ENCODE data around the gene ABCA8.
"Not testable (repeated sequence)": the region's sequence is repeated elsewhere in the genome, so short reads cannot be mapped to it uniquely, and the experiment has no call there.

ABCA8 gene, protein sequence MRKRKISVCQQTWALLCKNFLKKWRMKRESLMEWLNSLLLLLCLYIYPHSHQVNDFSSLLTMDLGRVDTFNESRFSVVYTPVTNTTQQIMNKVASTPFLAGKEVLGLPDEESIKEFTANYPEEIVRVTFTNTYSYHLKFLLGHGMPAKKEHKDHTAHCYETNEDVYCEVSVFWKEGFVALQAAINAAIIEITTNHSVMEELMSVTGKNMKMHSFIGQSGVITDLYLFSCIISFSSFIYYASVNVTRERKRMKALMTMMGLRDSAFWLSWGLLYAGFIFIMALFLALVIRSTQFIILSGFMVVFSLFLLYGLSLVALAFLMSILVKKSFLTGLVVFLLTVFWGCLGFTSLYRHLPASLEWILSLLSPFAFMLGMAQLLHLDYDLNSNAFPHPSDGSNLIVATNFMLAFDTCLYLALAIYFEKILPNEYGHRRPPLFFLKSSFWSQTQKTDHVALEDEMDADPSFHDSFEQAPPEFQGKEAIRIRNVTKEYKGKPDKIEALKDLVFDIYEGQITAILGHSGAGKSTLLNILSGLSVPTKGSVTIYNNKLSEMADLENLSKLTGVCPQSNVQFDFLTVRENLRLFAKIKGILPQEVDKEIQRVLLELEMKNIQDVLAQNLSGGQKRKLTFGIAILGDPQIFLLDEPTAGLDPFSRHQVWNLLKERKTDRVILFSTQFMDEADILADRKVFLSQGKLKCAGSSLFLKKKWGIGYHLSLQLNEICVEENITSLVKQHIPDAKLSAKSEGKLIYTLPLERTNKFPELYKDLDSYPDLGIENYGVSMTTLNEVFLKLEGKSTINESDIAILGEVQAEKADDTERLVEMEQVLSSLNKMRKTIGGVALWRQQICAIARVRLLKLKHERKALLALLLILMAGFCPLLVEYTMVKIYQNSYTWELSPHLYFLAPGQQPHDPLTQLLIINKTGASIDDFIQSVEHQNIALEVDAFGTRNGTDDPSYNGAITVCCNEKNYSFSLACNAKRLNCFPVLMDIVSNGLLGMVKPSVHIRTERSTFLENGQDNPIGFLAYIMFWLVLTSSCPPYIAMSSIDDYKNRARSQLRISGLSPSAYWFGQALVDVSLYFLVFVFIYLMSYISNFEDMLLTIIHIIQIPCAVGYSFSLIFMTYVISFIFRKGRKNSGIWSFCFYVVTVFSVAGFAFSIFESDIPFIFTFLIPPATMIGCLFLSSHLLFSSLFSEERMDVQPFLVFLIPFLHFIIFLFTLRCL (N-terminal part only)

DNA sequence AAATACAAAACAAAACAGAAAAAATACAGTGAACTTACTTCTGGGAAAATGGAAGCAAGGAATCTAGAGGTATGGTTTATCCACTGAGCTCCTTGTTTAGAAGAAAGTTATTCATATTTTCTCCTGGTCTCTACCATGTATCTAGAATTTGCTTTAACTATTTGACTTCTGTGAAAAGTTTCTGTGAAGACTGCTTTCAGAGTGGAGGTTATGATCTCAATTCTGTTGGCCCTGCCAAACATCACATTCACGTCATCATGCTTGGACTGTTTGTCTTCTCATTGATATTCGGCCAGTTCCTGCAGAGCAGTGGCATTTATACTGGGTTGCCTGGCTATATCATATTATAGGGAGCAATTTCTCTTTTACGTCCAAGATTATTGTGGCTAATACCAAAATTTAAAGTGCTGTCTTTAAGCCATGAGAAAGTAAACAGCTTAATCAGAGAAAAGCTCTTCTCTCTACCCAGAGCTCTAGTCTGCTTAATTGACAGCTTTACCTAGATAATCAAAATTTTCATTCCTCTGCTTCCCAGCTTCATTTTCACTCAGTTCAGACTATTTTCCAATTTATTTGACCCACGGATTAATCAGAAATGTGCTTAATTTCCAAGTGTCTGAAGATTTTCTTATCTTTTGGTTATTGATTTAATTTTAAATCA lies at the start of gene ABCA8:
Gene ABCA8 (minus strand): TSS at position 212 of the 661 bp plus-strand sequence. CDS start 13,358 bp downstream, outside the sequence.
- DNase-seq (ENCODE audit: low read depth in 2 of 3, low spot score in 2 of 3): no peak

DNA sequence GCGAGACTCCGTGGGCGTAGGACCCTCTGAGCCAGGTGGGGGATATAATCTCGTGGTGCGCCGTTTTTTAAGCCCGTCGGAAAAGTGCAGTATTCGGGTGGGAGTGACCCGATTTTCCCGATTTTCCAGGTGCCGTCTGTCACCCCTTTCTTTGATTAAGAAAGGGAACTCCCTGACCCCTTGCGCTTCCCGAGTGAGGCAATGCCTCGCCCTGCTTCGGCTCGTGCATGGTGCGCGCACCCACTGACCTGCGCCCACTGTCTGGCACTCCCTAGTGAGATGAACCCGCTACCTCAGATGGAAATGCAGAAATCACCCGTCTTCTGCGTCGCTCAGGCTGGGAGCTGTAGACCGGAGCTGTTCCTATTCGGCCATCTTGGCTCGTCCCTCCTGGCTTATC lies 49.6 kb upstream of the ABCA8 start:
- not testable (repeated sequence) for DNase-seq (ENCODE audit: low read depth in 2 of 3, low spot score in 2 of 3)

DNA sequence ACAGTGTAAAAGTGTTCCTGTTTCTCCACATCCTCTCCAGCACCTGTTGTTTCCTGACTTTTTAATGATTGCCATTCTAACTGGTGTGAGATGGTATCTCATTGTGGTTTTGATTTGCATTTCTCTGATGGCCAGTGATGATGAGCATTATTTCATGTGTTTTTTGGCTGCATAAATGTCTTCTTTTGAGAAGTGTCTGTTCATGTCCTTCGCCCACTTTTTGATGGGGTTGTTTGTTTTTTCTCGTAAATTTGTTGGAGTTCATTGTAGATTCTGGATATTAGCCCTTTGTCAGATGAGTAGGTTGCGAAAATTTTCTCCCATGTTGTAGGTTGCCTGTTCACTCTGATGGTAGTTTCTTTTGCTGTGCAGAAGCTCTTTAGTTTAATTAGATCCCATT lies 44.6 kb upstream of the ABCA8 start:
- not testable (repeated sequence) for DNase-seq (ENCODE audit: low read depth in 2 of 3, low spot score in 2 of 3)

DNA sequence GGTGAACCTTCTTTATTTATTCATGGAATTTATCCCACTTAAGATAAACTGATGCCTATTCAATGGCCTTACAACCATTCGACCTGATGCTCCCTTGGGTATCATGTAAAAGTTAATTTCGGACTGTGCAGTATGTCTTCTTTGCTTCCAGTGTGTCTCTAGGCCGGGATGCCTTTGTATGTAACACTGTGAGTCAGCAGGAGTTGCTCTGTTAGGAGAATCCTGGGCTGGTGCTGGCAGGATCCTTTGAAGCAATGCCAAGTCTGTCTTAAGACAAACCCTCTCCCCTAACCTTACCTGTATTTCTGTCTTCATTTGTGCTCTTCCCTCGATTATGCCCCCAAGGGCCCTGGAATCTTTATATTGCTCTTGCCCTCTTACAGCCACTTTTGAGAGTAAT lies 37.9 kb upstream of the ABCA8 start:
- DNase-seq (ENCODE audit: low read depth in 2 of 3, low spot score in 2 of 3): no peak

DNA sequence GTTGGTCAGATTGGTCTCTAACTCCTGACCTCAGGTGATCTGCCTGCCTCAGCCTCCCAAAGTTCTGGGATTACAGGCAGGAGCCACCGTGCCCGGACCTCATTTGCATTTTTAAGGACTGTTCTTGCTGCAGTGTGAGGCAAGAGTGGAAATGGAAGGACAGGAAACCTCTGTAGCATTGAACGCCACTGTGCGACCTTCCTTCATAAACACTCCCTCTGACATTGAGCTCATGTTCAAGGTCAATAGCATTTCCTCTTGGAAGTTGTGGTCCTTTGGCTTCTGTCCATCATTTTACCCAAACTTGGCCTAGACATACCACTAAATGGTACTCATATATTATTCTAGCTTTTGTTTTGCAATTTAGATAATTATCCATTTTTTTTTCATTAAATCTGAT lies 32.8 kb upstream of the ABCA8 start:
- no peak for DNase-seq (ENCODE audit: low read depth in 2 of 3, low spot score in 2 of 3)

DNA sequence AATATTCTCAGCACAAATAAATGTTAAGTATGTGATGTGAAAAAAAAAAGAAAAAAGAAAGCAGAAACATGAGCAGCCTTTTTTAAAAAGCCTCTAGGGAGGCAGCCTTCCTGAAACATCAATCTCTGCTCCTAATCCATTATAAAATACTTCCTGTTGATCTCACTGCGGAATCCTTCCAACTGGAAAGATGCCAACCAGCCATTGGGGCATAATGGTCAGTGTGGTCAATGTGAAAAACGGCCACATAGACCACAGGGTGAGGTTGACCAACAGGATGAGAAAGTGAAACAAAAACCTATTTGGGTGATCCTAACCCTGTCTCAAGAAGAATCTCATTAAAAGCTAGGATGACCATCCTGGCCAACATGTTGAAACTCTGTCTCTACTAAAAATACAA lies 26.1 kb upstream of the ABCA8 start:
- DNase-seq (ENCODE audit: low read depth in 2 of 3, low spot score in 2 of 3): no peak

DNA sequence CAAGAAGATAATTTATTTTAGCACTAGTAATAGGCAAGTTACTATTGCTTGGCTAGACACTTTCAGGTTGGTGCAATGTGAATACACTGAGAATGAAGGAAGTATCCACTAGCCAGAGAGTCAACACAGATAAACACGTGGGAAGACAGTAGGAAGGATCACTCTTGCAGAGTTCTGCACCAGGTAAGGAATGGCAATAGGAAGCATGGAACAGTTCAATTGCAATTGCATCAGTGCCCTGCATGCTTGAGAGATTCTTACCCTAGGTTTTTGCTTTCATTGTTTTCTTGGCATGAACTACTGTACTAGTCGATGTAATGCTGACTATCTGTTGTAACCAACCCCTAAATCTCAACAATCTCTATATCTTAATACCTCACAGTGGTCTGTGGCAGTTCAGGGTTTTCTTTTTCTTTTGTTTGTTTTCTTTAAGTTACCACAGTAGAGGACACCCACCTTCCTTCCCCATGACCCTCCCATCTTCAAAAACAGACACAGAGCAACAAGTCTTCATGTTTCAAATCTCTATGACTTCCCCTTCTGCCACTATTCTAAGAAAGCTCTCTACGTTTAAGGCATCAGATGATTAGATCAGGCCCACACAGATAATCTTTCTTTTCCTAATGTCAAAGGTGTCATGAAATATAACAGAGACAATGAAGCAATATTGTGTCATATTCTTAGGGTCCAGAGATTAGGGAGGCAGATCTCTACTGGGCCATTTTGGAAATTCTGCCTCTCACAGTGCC lies 18.1 kb upstream of the ABCA8 start:
- DNase-seq (ENCODE audit: low read depth in 2 of 3, low spot score in 2 of 3): no peak

DNA sequence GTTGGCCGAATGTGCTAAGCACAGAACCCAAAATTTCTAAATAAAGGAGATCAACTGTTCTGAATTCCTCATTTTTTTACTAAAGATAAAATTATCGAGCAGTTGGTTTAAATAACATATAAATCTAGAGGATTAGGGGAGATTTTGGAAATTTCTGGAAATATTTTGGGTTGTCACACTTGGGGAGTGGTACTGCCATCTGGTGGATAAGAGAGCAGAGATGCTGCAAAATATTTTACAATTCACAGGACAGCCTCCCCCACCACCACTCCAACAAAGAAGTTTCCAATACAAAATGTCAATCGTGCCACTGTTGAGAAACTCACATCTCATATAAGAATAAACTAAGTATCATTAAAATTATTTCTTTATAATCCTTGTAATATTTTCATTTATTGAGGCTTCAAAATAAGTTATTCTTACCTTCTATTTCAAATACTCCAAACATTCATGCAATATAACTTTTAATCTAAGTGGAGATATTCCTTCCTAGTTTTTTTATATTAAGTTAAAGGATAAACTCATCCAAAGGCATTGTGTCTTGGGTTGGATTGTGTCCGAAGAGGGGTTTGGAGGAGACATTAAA lies 17.0 kb upstream of the ABCA8 start:
- no peak for DNase-seq (ENCODE audit: low read depth in 2 of 3, low spot score in 2 of 3)

DNA sequence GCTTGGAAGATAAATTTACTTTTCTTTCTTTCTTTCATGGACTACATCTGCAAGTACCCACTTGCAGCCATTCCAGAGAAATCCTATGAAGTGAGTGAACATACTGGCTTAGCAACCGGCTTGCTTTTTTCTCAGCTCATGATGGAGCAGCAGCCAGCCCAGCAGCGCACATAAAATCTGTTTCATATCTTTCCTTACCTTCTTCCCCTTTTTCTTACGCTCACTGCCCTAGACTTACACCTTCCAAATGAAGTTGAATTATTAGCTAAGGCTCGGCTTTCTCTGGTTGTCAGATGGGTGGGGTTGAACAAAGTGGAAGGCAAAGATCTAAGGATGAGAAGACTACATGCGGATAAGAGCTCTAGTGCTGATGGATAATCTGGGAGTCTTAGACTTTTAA lies 13.9 kb upstream of the ABCA8 start:
- DNase-seq (ENCODE audit: low read depth in 2 of 3, low spot score in 2 of 3): no peak

DNA sequence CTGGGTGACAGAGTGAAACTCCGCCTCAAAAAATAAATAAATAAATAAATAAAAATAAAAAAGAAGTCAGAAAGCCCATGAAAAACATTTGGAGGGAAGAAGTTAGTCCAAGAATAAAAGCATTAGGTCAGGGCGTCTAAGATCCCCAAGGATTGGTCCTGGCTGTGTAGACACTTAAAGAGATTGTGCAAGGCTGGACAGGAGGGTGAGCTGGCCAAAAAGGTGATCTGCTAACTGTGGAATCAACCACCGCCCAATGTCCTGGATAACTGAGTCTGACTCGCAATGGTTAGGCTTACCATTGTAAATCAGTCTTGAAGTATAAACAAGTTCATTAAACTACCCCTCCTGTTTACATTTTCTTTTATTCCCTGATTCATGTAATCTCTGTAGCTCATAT lies 8.8 kb upstream of the ABCA8 start:
- DNase-seq (ENCODE audit: low read depth in 2 of 3, low spot score in 2 of 3): no peak

DNA sequence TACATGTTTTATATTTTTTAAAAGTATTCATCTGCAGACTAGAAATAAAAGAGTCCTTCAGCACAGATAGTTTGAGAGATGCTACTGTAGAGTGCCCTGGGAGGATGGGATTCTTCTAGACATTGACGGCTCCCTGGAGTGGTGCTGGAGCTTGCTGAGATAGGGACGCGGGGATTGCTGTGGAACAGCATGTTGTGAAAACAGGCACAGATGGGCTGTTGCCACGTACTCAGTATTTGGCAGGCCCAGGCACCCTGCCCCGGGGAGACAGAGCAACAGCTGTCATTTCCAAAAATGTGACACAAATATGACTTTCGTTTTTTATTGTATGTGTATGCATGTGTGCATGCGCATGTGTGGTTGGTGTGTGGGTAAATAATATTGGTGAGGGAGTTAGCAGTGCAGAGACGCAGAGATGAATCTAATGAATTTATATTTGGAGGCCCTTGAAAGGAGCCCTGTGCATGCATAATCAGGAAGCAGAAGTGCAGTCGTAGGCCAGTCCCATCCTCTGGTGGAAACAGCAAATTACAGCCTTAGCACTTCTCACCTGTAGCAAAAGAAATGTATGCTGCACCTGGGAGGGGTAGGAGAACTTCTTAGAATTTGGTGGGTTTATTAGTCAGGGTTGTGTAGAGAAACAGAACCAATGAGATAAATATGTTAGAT lies 6.2 kb upstream of the ABCA8 start:
- DNase-seq (ENCODE audit: low read depth in 2 of 3, low spot score in 2 of 3): no peak

DNA sequence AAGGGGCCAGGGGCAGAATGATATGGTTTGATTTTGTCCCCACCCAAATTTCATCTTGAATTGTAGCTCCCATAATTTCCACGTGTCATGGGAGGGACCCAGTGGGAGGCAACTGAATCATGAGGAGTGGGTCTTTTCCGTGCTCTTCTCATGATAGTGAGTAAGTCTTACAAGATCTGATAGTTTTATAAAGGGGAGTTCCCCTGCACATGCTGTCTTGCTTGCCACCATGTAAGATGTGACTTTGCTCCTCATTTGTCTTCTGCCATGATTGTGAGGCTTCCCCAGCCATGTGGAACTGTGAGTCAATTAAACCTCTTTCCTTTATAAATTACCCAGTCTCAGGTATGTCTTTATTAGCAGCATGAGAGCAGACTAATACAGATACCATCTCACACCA lies 3.9 kb upstream of the ABCA8 start:
- not testable (repeated sequence) for DNase-seq (ENCODE audit: low read depth in 2 of 3, low spot score in 2 of 3)

DNA sequence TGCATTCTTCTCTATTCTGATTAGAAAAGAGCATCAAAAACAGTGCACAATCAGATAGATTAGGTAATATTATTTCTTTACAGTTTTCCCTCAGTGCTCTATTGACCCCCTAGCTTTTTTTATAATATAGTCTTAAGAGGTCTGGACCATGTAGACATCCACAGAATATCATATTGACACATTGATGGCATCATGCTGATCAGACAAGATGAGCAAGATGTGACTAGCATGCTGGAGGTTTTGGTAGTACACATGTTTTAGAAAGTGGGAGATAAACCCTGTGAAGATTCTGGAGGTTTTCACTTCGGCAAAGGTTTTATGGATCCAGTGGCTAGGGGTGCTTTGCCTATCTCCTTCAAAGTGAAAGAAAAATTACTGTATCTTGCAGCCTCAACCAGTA lies 2.8 kb upstream of the ABCA8 start:
- no peak for DNase-seq (ENCODE audit: low read depth in 2 of 3, low spot score in 2 of 3)

DNA sequence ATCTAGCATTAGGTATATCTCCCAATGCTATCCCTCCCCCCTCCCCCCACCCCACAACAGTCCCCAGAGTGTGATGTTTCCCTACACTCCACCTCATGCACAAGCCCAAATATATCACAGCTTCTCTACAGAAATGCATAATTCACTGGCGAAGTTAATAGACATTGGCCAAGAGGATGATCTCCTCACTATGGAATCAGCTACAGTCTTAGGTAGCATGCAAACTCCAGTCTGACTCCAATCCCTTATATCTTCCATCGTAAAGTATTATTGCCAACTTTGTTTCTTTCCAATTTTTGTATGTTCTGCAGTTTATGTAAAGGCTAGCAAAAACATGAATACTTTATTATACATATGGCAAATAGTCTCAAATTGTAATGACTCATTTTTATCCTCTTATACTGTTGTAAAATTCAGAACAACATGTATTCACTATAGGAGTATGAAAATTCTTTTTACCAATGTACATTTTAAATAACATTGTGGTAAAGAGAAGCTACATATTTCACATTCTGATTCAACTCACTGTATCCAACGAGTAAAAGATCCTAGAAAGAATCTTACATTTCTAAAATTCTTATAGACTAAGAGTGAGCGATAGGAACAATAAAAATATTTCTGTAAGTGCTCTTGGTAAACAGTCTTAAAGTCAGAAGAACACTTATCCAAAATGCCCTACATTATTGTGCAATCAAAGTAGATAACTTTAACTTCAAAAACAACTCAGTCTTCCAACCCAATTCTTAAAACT lies 871 bp downstream of the ABCA8 start:
- DNase-seq (ENCODE audit: low read depth in 2 of 3, low spot score in 2 of 3): no peak

DNA sequence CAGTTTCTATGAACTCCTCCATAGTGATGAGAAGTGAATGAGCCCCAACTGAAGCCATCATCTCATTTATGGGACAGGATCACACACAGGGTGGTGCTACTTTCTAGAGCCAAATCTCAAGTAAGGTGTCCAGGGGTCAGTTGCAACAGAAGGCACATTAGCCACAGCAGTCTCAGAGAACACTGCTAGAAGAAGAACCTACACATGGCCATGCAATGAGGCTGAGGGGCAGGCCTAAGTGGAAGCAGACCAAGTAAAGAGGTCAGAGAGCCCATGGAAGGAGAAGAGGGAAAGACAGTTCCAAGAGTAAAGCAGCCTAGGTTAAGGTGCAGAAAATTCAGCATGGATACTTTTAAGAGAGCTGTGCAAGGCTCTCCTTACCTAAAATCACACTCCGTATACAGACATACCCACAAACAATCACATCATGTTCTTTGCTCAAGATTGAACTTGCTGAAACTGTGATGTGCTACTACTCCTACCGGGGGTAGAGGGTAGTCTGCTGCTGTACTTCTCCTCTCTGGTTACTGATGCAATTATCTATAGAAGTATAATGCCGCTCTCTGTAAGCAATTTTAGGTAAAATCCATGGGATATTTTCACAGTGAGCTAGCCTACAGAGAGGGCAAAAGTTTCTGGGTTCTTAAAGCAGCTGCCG lies 1.7 kb downstream of the ABCA8 start:
- no peak for DNase-seq (ENCODE audit: low read depth in 2 of 3, low spot score in 2 of 3)

DNA sequence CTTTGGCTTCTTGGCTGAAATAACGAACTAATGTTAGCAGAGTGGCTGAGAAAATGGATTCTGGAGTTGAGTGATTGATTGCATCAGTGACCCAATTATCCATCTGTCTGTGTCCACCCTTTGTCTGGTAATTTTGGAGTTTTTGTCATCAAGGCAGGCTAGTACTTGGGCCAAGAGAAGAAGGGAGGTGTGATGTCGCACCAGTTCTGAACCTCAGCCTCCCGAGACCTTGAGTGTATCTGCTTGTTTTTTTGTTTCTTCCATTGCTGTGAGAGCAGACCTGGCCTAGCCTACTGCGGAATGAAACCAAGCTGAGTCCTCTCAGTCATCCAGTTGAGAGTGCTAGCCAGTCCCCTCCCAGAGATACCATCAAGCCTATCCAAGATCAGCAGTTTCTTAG lies 4.5 kb downstream of the ABCA8 start:
- no peak for DNase-seq (ENCODE audit: low read depth in 2 of 3, low spot score in 2 of 3)

DNA sequence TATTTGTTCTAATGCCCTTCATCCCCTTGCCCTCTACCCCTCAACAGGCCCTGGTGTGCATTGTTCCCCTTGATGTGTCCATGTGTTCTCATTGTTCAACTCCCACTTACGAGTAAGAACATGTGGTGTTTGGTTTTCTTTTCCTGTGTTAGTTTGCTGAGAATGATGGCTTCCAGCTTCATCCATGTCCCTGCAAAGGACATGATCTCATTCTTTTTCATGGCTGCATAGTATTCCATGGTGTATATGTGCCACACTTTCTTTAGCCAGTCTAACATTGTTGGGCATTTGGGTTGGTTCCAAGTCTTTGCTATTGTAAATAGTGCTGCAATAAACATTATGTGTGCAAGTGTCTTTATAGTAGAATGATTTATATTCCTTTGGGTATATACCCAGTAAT lies 7.3 kb downstream of the ABCA8 start:
- DNase-seq (ENCODE audit: low read depth in 2 of 3, low spot score in 2 of 3): not testable (repeated sequence)

DNA sequence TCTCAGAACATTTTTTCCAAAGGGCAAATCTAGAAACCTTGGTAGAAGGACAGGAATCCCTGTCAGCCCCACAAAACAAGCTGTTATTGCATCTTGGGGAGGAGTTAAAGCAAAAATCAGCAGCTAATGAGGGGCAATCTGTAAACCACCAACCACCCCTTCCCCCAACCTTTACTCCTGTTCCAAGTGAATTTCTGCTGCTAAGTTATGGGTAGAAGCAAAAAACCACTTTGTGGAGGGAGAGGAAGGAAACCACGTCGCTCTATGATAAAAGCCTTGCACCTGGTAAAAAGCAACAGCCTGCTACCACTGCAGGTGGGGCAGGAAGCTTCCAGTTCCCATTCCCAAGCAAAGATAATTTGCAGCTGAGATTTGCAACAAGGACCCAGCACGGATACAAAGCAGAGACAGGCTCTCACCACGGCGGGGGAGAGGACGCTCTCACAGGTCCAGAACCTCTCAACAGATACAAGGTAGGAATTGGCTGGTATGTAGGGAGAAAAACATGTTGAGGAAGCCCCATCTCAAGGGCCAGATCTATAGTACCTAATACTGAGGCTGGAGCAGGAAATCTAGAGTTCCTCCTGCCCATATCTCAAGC lies 10.7 kb downstream of the ABCA8 start:
- no peak for DNase-seq (ENCODE audit: low read depth in 2 of 3, low spot score in 2 of 3)
